HepG2 (cell line): ENCODE measurements around the gene FBN3. TPM values are rescaled to one million over a fixed set of nuclear protein-coding genes. Genes with fewer than 3 reads are reported as not detected.

ENCODE experiments used
- ATAC-seq: fragments of 200-7000 bp; cut with Tn5 transposase; 3 replicates; pipeline ENCODE4 v1.9.1; 2020; ENCODE audit warnings: mild to moderate bottlenecking, moderate library complexity
- BruUV-seq: library from RNA; stranded (reverse); fragments of 400-500 nt; replicated peaks from 2 replicates; lab custom pipeline; 2021; lab: Mats Ljungman, UMichigan
- CTCF ChIA-PET: fragments of 300-600 bp; formaldehyde crosslinking; extraction: SDS; loops from one replicate; lab custom pipeline; 2021; ENCODE audit warnings: low total read pairs, inconsistent platforms, low intra/inter-chr PET ratio; lab: Yijun Ruan, JAX
- POLR2A ChIA-PET: fragments of 350-600 bp; sonication (Branson Sonifier 250); formaldehyde crosslinking; loops from one replicate; lab custom pipeline; 2020; ENCODE audit warnings: antibody characterized with exemption, inconsistent platforms; lab: Yijun Ruan, JAX
- DNase-seq: peaks from one replicate; pipeline ENCODE4 v3.0.0-alpha.2; 2015; ENCODE audit warnings: low spot score
- FAIRE-seq: peaks from 3 replicates; lab custom pipeline; 2011; peaks lifted over from hg19 to GRCh38; lab: Jason Lieb, UNC
- H2AFZ ChIP-seq: one replicate; pipeline ENCODE4 v1.6.1; 2011; ENCODE audit warnings: low read length, inconsistent platforms
- H3K27ac ChIP-seq: fragments of 300-600 bp; 3 replicates; pipeline ENCODE4 v1.8.0; 2011; ENCODE audit warnings: mixed run types, mild to moderate bottlenecking, mixed read lengths, low read length, inconsistent platforms; ENCODE audit not compliant: insufficient read depth; ENCODE audit errors: extremely low read length
- H3K27me3 ChIP-seq, 2 experiments: fragments of 200-600 bp in 1 of 2; 2 replicates in 1 of 2; 3 replicates in 1 of 2; pipeline versions ENCODE4 v1.6.0 to v1.8.0; 2011; ENCODE audit warnings: low read length in 2 of 2, mild to moderate bottlenecking in 2 of 2, moderate library complexity in 2 of 2, inconsistent platforms in 1 of 2; ENCODE audit not compliant: insufficient read depth in 2 of 2, control insufficient read depth in 1 of 2
- H3K36me3 ChIP-seq, 2 experiments: fragments of 200-600 bp in 1 of 2; replicated peaks in 1 of 2; 2 replicates in 1 of 2; 3 replicates in 1 of 2; pipeline versions ENCODE4 v1.5.1 to v1.8.0; 2011; ENCODE audit warnings: low read length in 2 of 2, inconsistent platforms in 1 of 2; ENCODE audit not compliant: insufficient read depth in 2 of 2, control insufficient read depth in 1 of 2
- H3K4me1 ChIP-seq: 2 replicates; pipeline ENCODE4 v1.5.1; 2012; ENCODE audit warnings: low read length, inconsistent platforms; ENCODE audit not compliant: insufficient read depth
- H3K4me2 ChIP-seq: 2 replicates; pipeline ENCODE4 v1.6.0; 2011; ENCODE audit warnings: low read depth, low read length, inconsistent platforms
- H3K4me3 ChIP-seq, 3 experiments: fragments of 200-600 bp in 1 of 3; sonication (generic), shearing (Covaris generic) in 1 of 3; replicated peaks in 1 of 3; 2 replicates each; pipeline ENCODE4 v1.5.1; 2011 to 2016; ENCODE audit warnings: low read length in 3 of 3, inconsistent platforms in 2 of 3, low read depth in 2 of 3, mild to moderate bottlenecking in 2 of 3, control low read depth in 1 of 3, mixed read lengths in 1 of 3; ENCODE audit not compliant: insufficient read depth in 1 of 3
- H3K79me2 ChIP-seq: one replicate; pipeline ENCODE4 v1.6.1; 2011; ENCODE audit warnings: low read length, inconsistent platforms; ENCODE audit not compliant: insufficient read depth
- H3K9ac ChIP-seq: 2 replicates; pipeline ENCODE4 v1.6.0; 2011; ENCODE audit warnings: mild to moderate bottlenecking, low read depth, low read length, inconsistent platforms; ENCODE audit not compliant: insufficient read depth
- H3K9me3 ChIP-seq: 2 replicates; pipeline ENCODE4 v1.5.1; 2012; ENCODE audit warnings: mild to moderate bottlenecking, low read length
- H4K20me1 ChIP-seq: 2 replicates; pipeline ENCODE4 v1.6.0; 2011; ENCODE audit warnings: inconsistent platforms, mild to moderate bottlenecking, low read length, moderate library complexity; ENCODE audit not compliant: insufficient read depth
- BCL6 ChIP-seq: IDR thresholded peaks from 2 replicates; pipeline ENCODE4 v1.6.1; 2016; ENCODE audit warnings: missing genetic modification reagents, missing compliant biosample characterization
- CEBPG ChIP-seq: IDR thresholded peaks from 2 replicates; pipeline ENCODE4 v1.6.1; 2016
- FOXJ3 ChIP-seq: sonication (generic); formaldehyde crosslinking; IDR thresholded peaks from 2 replicates; pipeline ENCODE4 v1.4.0; 2020; ENCODE audit warnings: missing genetic modification reagents, mild to moderate bottlenecking, borderline replicate concordance
- JUN ChIP-seq: sonication (generic); formaldehyde crosslinking; IDR thresholded peaks from 2 replicates; pipeline ENCODE4 v1.4.0; 2020; ENCODE audit warnings: mild to moderate bottlenecking, missing genetic modification reagents
- NAIF1 ChIP-seq: sonication (generic); formaldehyde crosslinking; IDR thresholded peaks from 2 replicates; pipeline ENCODE4 v1.5.0; 2020; ENCODE audit warnings: mild to moderate bottlenecking, missing genetic modification reagents, borderline replicate concordance
- PHF20 ChIP-seq: sonication (generic); formaldehyde crosslinking; IDR thresholded peaks from 2 replicates; pipeline ENCODE4 v1.5.0; 2020; ENCODE audit warnings: mild to moderate bottlenecking, missing genetic modification reagents
- RFXAP ChIP-seq: sonication (generic); formaldehyde crosslinking; IDR thresholded peaks from 2 replicates; pipeline ENCODE4 v1.4.0; 2020; ENCODE audit warnings: missing genetic modification reagents, borderline replicate concordance
- RXRA ChIP-seq: sonication (generic); formaldehyde crosslinking; IDR thresholded peaks from 2 replicates; pipeline ENCODE4 v1.5.1; 2020; ENCODE audit warnings: missing genetic modification reagents
- ZFAT ChIP-seq: sonication (generic); formaldehyde crosslinking; conservative IDR thresholded peaks from 2 replicates; pipeline ENCODE4 v1.8.1; 2023; ENCODE audit warnings: missing genetic modification reagents, inconsistent platforms
- ZFX ChIP-seq: sonication (generic); formaldehyde crosslinking; IDR thresholded peaks from 2 replicates; pipeline ENCODE4 v1.4.0; 2020; ENCODE audit warnings: mild to moderate bottlenecking, low read depth, missing genetic modification reagents, moderate library complexity
- ZNF605 ChIP-seq: sonication (generic); formaldehyde crosslinking; IDR thresholded peaks from 2 replicates; pipeline ENCODE4 v1.8.0; 2022; ENCODE audit warnings: mild to moderate bottlenecking, missing genetic modification reagents
- ZNF670 ChIP-seq: sonication (generic); formaldehyde crosslinking; IDR thresholded peaks from 2 replicates; pipeline ENCODE4 v1.8.0; 2022; ENCODE audit warnings: mild to moderate bottlenecking, missing genetic modification reagents, borderline replicate concordance
- WGBS: methylation state at CpG from one replicate; pipeline ENCODE4 v1.1.6; 2017; ENCODE audit warnings: low lambda C conversion rate; 5-methylcytosine and 5-hydroxymethylcytosine counted together
- in situ Hi-C: cut with HindIII; loops from 2 replicates; pipeline ENCODE4 v1.10.0; 2017; ENCODE audit warnings: low pct_unique_long_range_greater_than_20kb; ENCODE audit not compliant: extremely low pct_ligation_motif_present
- intact Hi-C: fragments of 100-400 bp; cut with micrococcal nuclease; formaldehyde crosslinking; loops from one replicate; pipeline ENCODE4 v1.10.0; 2022; ENCODE audit not compliant: unreplicated experiment
- polyA plus RNA-seq, 8 experiments: library from polyadenylated mRNA; depleted of rRNA in 3 of 8; stranded (reverse) in 7 of 8; unstranded in 1 of 8; fragments of >200 nt; fragmentation: Illumina TruSeq in 4 of 8; extraction: Trizol in 4 of 8; gene quantifications; 2 replicates each; pipeline versions ENCODE4 v1.2.1 to v1.2.3, GENCODE V29; 2011 to 2016; ENCODE audit warnings: low read depth in 4 of 8, missing spikeins in 1 of 8, mixed read lengths in 1 of 8; ENCODE audit not compliant: insufficient read depth in 1 of 8
- total RNA-seq, 5 experiments: library from RNA; depleted of rRNA; stranded (reverse); fragments of >200 nt; fragmentation: Illumina TruSeq; extraction: Trizol; gene quantifications; 2 replicates each; pipeline ENCODE4 v1.2.3, GENCODE V29; 2016; ENCODE audit warnings: low read depth in 1 of 5
- TF ChIP-seq, protein P1 (sequence below): sonication (generic); formaldehyde crosslinking; IDR thresholded peaks from 2 replicates; pipeline ENCODE4 v1.9.0; 2022; ENCODE audit warnings: low read depth, missing genetic modification reagents
- TF ChIP-seq, protein P2 (sequence below): sonication (generic); formaldehyde crosslinking; IDR thresholded peaks from 2 replicates; pipeline ENCODE4 v1.4.0; 2020; ENCODE audit warnings: mild to moderate bottlenecking, low read depth, missing genetic modification reagents
- TF ChIP-seq, protein P3 (sequence below): sonication (generic); formaldehyde crosslinking; IDR thresholded peaks from 2 replicates; pipeline ENCODE4 v1.9.0; 2021; ENCODE audit warnings: missing genetic modification reagents, mild to moderate bottlenecking, borderline replicate concordance
- TF ChIP-seq, protein P4 (sequence below): IDR thresholded peaks from 2 replicates; pipeline ENCODE4 v1.6.1; 2016; ENCODE audit warnings: missing genetic modification reagents, missing compliant biosample characterization
- TF ChIP-seq, protein P5 (sequence below): fragments of 450-650 bp; IDR thresholded peaks from 2 replicates; pipeline ENCODE4 v1.6.1; 2016

The FBN3 gene
- total and polyA plus RNA-seq, 2 of the 13 experiments (the other 11 are each of a cell fraction or from before 2014, with no cell fraction given), result 0.20 to 1.3 TPM

DNA sequence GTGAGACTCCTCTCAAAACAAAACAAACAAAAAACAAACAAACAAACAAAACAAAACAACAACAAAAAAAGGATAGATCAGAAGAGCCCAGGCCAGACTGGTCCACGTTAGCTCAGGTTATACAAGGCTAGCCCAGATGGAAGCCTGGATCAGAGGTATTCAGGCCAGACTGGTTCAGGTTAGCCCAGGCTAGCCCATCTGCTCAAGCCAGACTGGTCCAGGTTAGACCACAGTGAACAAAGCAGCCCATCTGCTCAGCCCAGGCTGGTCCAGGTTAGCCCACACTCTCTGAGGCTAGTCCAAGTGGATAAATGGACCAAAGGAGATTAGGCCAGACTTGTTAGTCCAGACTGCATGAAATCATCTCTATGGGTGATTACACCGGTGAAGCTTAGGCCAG is 55.7 kb downstream of the FBN3 start:
- H2AFZ ChIP-seq, result no peak overlapping the region
- H3K4me2 ChIP-seq, result no peak overlapping the region
- no peaks in the 10 kb centered on the region for H3K36me3 ChIP-seq
- no peaks in the 10 kb centered on the region for H3K79me2 ChIP-seq
- H3K27me3 ChIP-seq, result no peaks in the 10 kb centered on the region
- no TSS peak for BruUV-seq
- peaks cover 18% of the 10 kb centered on the region for H3K4me1 ChIP-seq
- ATAC-seq (no peak), DNase-seq (no peak), FAIRE-seq (no peak)
- POLR2A ChIA-PET, result no interaction called here
- CTCF ChIA-PET, result interaction anchor here (0.5 kb wide), 1 partner anchor 56 kb away, joined by 3 read pairs; no protein-coding TSS in a partner anchor
- no peak overlapping the region for H3K4me3 ChIP-seq
- H3K27ac ChIP-seq, result no peak overlapping the region
- TF ChIP-seq RFXAP (CRISPR knock-in tag), result no peak
- no peak for TF ChIP-seq PHF20
- no peak for TF ChIP-seq BCL6 (CRISPR knock-in tag)
- TF ChIP-seq ZFX (CRISPR knock-in tag), result no peak
- TF ChIP-seq, protein P1, sequence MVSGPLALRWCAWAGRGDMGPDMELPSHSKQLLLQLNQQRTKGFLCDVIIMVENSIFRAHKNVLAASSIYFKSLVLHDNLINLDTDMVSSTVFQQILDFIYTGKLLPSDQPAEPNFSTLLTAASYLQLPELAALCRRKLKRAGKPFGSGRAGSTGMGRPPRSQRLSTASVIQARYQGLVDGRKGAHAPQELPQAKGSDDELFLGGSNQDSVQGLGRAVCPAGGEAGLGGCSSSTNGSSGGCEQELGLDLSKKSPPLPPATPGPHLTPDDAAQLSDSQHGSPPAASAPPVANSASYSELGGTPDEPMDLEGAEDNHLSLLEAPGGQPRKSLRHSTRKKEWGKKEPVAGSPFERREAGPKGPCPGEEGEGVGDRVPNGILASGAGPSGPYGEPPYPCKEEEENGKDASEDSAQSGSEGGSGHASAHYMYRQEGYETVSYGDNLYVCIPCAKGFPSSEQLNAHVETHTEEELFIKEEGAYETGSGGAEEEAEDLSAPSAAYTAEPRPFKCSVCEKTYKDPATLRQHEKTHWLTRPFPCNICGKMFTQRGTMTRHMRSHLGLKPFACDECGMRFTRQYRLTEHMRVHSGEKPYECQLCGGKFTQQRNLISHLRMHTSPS (CRISPR knock-in tag), result no peak
- no peak for TF ChIP-seq ZFAT (CRISPR knock-in tag)
- TF ChIP-seq, protein P2, sequence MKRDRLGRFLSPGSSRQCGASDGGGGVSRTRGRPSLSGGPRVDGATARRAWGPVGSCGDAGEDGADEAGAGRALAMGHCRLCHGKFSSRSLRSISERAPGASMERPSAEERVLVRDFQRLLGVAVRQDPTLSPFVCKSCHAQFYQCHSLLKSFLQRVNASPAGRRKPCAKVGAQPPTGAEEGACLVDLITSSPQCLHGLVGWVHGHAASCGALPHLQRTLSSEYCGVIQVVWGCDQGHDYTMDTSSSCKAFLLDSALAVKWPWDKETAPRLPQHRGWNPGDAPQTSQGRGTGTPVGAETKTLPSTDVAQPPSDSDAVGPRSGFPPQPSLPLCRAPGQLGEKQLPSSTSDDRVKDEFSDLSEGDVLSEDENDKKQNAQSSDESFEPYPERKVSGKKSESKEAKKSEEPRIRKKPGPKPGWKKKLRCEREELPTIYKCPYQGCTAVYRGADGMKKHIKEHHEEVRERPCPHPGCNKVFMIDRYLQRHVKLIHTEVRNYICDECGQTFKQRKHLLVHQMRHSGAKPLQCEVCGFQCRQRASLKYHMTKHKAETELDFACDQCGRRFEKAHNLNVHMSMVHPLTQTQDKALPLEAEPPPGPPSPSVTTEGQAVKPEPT, result no peak
- TF ChIP-seq, protein P3, sequence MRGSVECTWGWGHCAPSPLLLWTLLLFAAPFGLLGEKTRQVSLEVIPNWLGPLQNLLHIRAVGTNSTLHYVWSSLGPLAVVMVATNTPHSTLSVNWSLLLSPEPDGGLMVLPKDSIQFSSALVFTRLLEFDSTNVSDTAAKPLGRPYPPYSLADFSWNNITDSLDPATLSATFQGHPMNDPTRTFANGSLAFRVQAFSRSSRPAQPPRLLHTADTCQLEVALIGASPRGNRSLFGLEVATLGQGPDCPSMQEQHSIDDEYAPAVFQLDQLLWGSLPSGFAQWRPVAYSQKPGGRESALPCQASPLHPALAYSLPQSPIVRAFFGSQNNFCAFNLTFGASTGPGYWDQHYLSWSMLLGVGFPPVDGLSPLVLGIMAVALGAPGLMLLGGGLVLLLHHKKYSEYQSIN, result no peak
- TF ChIP-seq JUN, result no peak
- TF ChIP-seq ZNF605, result no peak
- TF ChIP-seq CEBPG, result no peak
- TF ChIP-seq, protein P4, sequence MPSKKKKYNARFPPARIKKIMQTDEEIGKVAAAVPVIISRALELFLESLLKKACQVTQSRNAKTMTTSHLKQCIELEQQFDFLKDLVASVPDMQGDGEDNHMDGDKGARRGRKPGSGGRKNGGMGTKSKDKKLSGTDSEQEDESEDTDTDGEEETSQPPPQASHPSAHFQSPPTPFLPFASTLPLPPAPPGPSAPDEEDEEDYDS (CRISPR knock-in tag), result no peak
- TF ChIP-seq, protein P5, sequence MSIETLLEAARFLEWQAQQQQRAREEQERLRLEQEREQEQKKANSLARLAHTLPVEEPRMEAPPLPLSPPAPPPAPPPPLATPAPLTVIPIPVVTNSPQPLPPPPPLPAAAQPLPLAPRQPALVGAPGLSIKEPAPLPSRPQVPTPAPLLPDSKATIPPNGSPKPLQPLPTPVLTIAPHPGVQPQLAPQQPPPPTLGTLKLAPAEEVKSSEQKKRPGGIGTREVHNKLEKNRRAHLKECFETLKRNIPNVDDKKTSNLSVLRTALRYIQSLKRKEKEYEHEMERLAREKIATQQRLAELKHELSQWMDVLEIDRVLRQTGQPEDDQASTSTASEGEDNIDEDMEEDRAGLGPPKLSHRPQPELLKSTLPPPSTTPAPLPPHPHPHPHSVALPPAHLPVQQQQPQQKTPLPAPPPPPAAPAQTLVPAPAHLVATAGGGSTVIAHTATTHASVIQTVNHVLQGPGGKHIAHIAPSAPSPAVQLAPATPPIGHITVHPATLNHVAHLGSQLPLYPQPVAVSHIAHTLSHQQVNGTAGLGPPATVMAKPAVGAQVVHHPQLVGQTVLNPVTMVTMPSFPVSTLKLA, result no peak
- TF ChIP-seq FOXJ3 (CRISPR knock-in tag), result no peak
- no peak for TF ChIP-seq ZNF670
- no peak for TF ChIP-seq NAIF1
- no peak for TF ChIP-seq RXRA
- H3K9ac ChIP-seq, result no peak overlapping the region
- H3K9me3 ChIP-seq, result peaks cover 13% of the 10 kb centered on the region
- WGBS, result 89% methylated on average over 2 of the region's 2 CpGs
- in situ Hi-C loops (no loop called here), intact Hi-C loops (no loop called here)
- H4K20me1 ChIP-seq, result no peaks in the 10 kb centered on the region
